CD4-positive, alpha-beta T cell (primary cell): ENCODE data around the gene FYN. TPM values are rescaled to one million over a fixed set of nuclear protein-coding genes. Genes with fewer than 3 reads are reported as not detected.

Experiments
- ATAC-seq: fragments of 200-7000 bp; cut with Tn5 transposase; one replicate; pipeline ENCODE4 v1.10.0; 2022; ENCODE audit warnings: mild to moderate bottlenecking; ENCODE audit not compliant: poor library complexity
- CTCF ChIA-PET: fragments of 350-600 bp; sonication (Branson Sonifier 250); formaldehyde crosslinking; loops from one replicate; lab custom pipeline; 2021; ENCODE audit warnings: antibody characterized with exemption, inconsistent platforms; lab: Charles Lee
- POLR2A ChIA-PET: fragments of 350-600 bp; sonication (Branson Sonifier 250); formaldehyde crosslinking; loops from one replicate; lab custom pipeline; 2021; ENCODE audit warnings: antibody characterized with exemption, inconsistent platforms; lab: Charles Lee
- DNase-seq, 14 experiments: peaks; one replicate each; pipeline ENCODE4 v3.0.0-alpha.2; 2013 to 2020; ENCODE audit warnings: mixed read lengths in 2 of 14
- H3K27ac ChIP-seq, 2 donors: one replicate each; pipeline versions ENCODE4 v1.5.1 to v1.7.0; 2013; ENCODE audit warnings: low read length in 2 of 2, low read depth in 1 of 2, mild to moderate bottlenecking in 1 of 2
- H3K27me3 ChIP-seq, 2 experiments: 1 replicate in 1 of 2; 2 replicates in 1 of 2; pipeline versions ENCODE4 v1.6.1 to v1.7.0; 2013; ENCODE audit warnings: low read length in 2 of 2, control low read depth in 1 of 2, mild to moderate bottlenecking in 1 of 2, moderate library complexity in 1 of 2; ENCODE audit not compliant: insufficient read depth in 2 of 2, control insufficient read depth in 1 of 2
- H3K36me3 ChIP-seq: one replicate; pipeline ENCODE4 v1.6.1; 2013; ENCODE audit warnings: low read length, control low read depth; ENCODE audit not compliant: insufficient read depth
- H3K4me1 ChIP-seq: one replicate; pipeline ENCODE4 v1.6.1; 2013; ENCODE audit warnings: low read length, control low read depth; ENCODE audit not compliant: insufficient read depth
- H3K4me3 ChIP-seq: one replicate; pipeline ENCODE4 v1.5.1; 2013; ENCODE audit warnings: mild to moderate bottlenecking, low read length, moderate library complexity
- H3K9me3 ChIP-seq, 2 experiments: 1 replicate in 1 of 2; 2 replicates in 1 of 2; pipeline versions ENCODE4 v1.6.1 to v1.7.0; 2013; ENCODE audit warnings: low read length in 2 of 2, mild to moderate bottlenecking in 2 of 2, control low read depth in 1 of 2, moderate library complexity in 1 of 2; ENCODE audit not compliant: control insufficient read depth in 1 of 2, insufficient read depth in 1 of 2
- H3K27ac Mint-ChIP-seq: one replicate; pipeline ENCODE4 v1.8.0; 2020; ENCODE audit warnings: mixed read lengths
- H3K27me3 Mint-ChIP-seq: one replicate; pipeline ENCODE4 v1.8.0; 2021; ENCODE audit warnings: mixed read lengths
- H3K36me3 Mint-ChIP-seq: one replicate; pipeline ENCODE4 v1.8.0; 2021; ENCODE audit warnings: low read depth, mixed read lengths
- H3K4me1 Mint-ChIP-seq: one replicate; pipeline ENCODE4 v1.8.0; 2021; ENCODE audit warnings: low read depth, mixed read lengths
- H3K4me3 Mint-ChIP-seq: one replicate; pipeline ENCODE4 v1.8.0; 2020; ENCODE audit warnings: mild to moderate bottlenecking, mixed read lengths
- H3K9me3 Mint-ChIP-seq: one replicate; pipeline ENCODE4 v1.8.0; 2020; ENCODE audit warnings: mixed read lengths
- intact Hi-C, 2 experiments: fragments of 100-400 bp; cut with DNase I in 1 of 2; cut with micrococcal nuclease in 1 of 2; formaldehyde crosslinking; loops; one replicate each; pipeline versions ENCODE4 v1.15.1 to v1.9.0; 2023 to 2025; cut with DNase I, micrococcal nuclease
- total RNA-seq, 174 experiments: library from RNA in 2 of 174; stranded (reverse) in 2 of 174; gene quantifications; one replicate each; pipeline ENCODE4 v1.2.3 and lab custom pipeline; 2021 to 2026
- TF ChIP-seq, protein P1 (sequence below): fragments of 200-600 bp; IDR thresholded peaks from one replicate; pipeline ENCODE4 v1.8.0; 2022; ENCODE audit warnings: antibody characterized with exemption, mild to moderate bottlenecking

FYN gene
- total RNA-seq, 2 experiments from 2014 or later, result 419 TPM

DNA sequence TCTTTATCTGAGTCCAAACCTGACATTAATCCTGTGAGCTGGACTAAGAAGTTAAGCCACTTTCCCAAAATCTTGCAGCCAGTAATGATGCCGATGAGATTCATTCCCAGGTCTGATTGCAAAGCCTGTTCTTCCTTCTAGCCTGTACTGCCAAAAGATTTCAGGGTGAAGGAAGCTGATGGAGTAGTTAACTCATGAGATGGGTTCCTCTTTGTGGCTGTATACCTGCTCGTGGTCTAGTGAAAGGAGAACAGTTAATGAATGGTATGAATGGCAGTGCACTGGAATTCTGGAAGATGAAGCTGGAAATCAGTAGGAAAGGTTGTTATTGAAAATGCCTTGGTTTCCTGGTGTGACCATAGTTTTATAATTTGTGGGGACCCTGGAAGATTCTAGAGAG lies 112.0 kb downstream of the FYN start:
- ATAC-seq (no peak), DNase-seq (no peak)
- Histone ChIP-seq H3K27ac (peak overlapping the region; percentile 93 to 97), H3K4me3 (no peak overlapping the region), H3K4me1 (peaks cover 75% of the 10 kb centered on the region), H3K27me3 (no peaks in the 10 kb centered on the region), H3K9me3 (no peaks in the 10 kb centered on the region), H3K36me3 (peaks cover 2% of the 10 kb centered on the region)
- CTCF ChIA-PET, result interaction anchor here (1.1 to 2.9 kb wide), 3 partner anchors 21 to 72 kb away, joined by 3 to 7 read pairs (median 3); no protein-coding TSS in a partner anchor
- POLR2A ChIA-PET, result interaction anchor here (0.9 to 5.2 kb wide), 9 partner anchors 8 to 112 kb away, joined by 3 to 48 read pairs (median 4); partner anchors contain the start of gene FYN
- Mint-ChIP-seq H3K4me1 (peaks cover 95% of the 10 kb centered on the region), H3K4me3 (peak overlapping the region; percentile 65), H3K36me3 (peaks cover 52% of the 10 kb centered on the region), H3K27ac (peak overlapping the region; percentile 99), H3K27me3 (no peaks in the 10 kb centered on the region), H3K9me3 (no peaks in the 10 kb centered on the region)
- intact Hi-C loops, result loop anchor here (5.0 kb wide), 5 partner anchors 41 to 281 kb away; no protein-coding TSS in a partner anchor
- TF ChIP-seq, protein P1, sequence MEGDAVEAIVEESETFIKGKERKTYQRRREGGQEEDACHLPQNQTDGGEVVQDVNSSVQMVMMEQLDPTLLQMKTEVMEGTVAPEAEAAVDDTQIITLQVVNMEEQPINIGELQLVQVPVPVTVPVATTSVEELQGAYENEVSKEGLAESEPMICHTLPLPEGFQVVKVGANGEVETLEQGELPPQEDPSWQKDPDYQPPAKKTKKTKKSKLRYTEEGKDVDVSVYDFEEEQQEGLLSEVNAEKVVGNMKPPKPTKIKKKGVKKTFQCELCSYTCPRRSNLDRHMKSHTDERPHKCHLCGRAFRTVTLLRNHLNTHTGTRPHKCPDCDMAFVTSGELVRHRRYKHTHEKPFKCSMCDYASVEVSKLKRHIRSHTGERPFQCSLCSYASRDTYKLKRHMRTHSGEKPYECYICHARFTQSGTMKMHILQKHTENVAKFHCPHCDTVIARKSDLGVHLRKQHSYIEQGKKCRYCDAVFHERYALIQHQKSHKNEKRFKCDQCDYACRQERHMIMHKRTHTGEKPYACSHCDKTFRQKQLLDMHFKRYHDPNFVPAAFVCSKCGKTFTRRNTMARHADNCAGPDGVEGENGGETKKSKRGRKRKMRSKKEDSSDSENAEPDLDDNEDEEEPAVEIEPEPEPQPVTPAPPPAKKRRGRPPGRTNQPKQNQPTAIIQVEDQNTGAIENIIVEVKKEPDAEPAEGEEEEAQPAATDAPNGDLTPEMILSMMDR, result no peak

DNA sequence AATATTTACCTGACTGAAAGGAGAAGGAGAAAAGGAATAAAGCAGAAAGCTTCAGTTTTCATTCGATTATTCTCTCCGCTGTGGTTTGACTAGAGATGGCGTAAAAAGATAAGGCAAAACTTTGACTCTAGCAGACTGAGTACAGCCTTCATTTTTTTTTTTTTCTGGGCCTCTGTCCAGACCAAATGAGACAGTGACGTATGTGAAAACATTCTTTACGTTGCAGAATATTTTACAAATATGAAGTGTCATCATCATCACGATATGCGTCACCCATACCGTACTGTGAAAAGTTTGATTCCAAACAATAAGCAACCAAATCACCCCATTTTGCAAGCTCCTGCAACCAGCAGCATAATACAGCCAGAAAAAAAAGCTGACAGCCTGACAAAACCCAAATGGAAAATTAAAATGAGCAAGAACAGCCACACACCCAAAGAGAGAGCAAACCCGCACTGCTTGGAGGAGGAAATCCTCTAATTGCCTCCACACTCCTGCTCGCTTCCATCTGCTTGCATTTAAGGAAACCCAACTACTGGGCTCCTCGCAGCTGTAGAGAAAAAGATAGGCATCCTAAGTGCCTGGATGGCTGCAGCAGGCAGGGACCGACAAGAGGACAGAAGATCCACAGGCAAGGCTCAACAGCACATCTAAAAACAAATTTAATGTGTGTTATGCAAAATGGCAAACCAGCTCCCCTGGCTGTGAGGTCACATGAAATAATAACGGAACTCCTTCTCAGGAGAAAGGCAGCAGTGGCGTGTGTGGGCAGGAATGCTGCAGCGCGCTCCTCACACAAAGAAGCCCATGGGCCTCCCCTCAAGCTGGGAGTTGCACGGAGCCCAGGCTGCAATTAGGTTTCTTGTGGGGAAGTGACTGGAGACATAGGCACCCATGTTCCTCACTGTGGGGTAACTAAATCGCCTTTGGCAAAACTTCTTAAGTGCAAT lies 113.1 kb downstream of the FYN start:
- Histone ChIP-seq H3K27me3 (no peaks in the 10 kb centered on the region), H3K27ac (peak overlapping the region; percentile 93 to 97), H3K9me3 (no peaks in the 10 kb centered on the region), H3K4me1 (peaks cover 64% of the 10 kb centered on the region), H3K36me3 (peaks cover 2% of the 10 kb centered on the region), H3K4me3 (peak overlapping the region; percentile 70)
- ATAC-seq, result peak; percentile 65
- H3K9me3 Mint-ChIP-seq, result no peaks in the 10 kb centered on the region
- peak overlapping the region; percentile 93 for H3K4me3 Mint-ChIP-seq
- peak in 7 of 14 experiments; percentile 20 to 93 (median 68) for DNase-seq
- H3K27me3 Mint-ChIP-seq, result no peaks in the 10 kb centered on the region
- POLR2A ChIA-PET, result interaction anchor here (0.5 to 5.2 kb wide), 30 partner anchors 7 to 1927 kb away, joined by 3 to 48 read pairs (median 4); partner anchors contain the start of gene FYN
- peaks cover 48% of the 10 kb centered on the region for H3K36me3 Mint-ChIP-seq
- TF ChIP-seq, protein P1, result no peak
- CTCF ChIA-PET, result interaction anchor here (0.8 to 2.9 kb wide), 12 partner anchors 12 to 237 kb away, joined by 3 to 7 read pairs (median 4); partner anchors contain the start of gene FYN
- intact Hi-C loops, result loop anchor here (1.0 to 5.0 kb wide), 9 partner anchors 9 to 282 kb away; partner anchors contain the start of gene FYN (in 1 of the 2)
- H3K4me1 Mint-ChIP-seq, result peaks cover 95% of the 10 kb centered on the region
- H3K27ac Mint-ChIP-seq, result peak overlapping the region; percentile 99

DNA sequence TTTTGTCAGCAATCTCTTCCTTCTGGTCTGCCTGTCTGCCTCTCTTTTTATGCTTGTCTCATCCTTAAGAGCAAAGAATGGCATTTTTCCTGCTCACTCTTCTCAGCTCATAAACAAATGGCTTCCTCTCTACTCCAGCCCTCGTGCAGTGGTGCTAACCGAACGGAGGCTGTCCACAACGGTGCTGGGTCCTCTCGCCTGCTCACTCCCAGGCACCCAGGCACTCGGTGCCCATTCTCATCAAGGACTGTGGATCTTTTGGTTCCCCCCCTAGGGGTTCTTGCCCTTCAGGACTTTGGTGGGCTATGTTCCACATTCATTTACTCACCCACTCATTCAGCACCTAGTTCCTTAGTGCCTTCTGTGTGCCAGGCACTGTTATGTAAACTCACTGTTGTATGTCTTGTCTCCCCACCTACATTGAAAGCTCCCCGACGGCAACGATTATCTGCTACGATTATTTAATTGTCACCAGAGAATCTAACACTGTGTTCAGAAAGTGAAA lies 113.9 kb downstream of the FYN start:
- TF ChIP-seq, protein P1, result no peak
- peak in 7 of 14 experiments; percentile 28 to 59 (median 42) for DNase-seq
- ATAC-seq, result peak; percentile 16
- H3K36me3 Mint-ChIP-seq, result peaks cover 46% of the 10 kb centered on the region
- intact Hi-C loops, result loop anchor here in 1 of 2 experiments (1.0 to 5.0 kb wide), 4 partner anchors 8 to 113 kb away; partner anchors contain the start of gene FYN
- H3K9me3 Mint-ChIP-seq, result no peaks in the 10 kb centered on the region
- Histone ChIP-seq H3K9me3 (no peaks in the 10 kb centered on the region), H3K27me3 (no peaks in the 10 kb centered on the region), H3K4me1 (peaks cover 59% of the 10 kb centered on the region), H3K36me3 (peaks cover 3% of the 10 kb centered on the region), H3K27ac (peak overlapping the region; percentile 93 to 97), H3K4me3 (peak overlapping the region; percentile 70)
- H3K27me3 Mint-ChIP-seq, result no peaks in the 10 kb centered on the region
- ChIA-PET CTCF (interaction anchor here (0.7 to 2.9 kb wide), 11 partner anchors 12 to 284 kb away, joined by 3 to 7 read pairs (median 5); partner anchors contain the start of gene FYN), POLR2A (interaction anchor here (0.6 to 5.0 kb wide), 31 partner anchors 8 to 1928 kb away, joined by 3 to 29 read pairs (median 4); partner anchors contain the start of gene FYN)
- H3K4me1 Mint-ChIP-seq, result peaks cover 94% of the 10 kb centered on the region
- H3K27ac Mint-ChIP-seq, result peak overlapping the region; percentile 99
- peak overlapping the region; percentile 93 for H3K4me3 Mint-ChIP-seq
